Measurements from ENCODE around the gene AARS1. TPM values are rescaled to one million over a fixed set of nuclear protein-coding genes. Genes with fewer than 3 reads are reported as not detected.
"Not testable (repeated sequence)": the region's sequence is repeated elsewhere in the genome, so short reads cannot be mapped to it uniquely, and the experiment has no call there.

The AARS1 gene
- total RNA-seq, 1 donor from 2014 or later, result 106 TPM

DNA sequence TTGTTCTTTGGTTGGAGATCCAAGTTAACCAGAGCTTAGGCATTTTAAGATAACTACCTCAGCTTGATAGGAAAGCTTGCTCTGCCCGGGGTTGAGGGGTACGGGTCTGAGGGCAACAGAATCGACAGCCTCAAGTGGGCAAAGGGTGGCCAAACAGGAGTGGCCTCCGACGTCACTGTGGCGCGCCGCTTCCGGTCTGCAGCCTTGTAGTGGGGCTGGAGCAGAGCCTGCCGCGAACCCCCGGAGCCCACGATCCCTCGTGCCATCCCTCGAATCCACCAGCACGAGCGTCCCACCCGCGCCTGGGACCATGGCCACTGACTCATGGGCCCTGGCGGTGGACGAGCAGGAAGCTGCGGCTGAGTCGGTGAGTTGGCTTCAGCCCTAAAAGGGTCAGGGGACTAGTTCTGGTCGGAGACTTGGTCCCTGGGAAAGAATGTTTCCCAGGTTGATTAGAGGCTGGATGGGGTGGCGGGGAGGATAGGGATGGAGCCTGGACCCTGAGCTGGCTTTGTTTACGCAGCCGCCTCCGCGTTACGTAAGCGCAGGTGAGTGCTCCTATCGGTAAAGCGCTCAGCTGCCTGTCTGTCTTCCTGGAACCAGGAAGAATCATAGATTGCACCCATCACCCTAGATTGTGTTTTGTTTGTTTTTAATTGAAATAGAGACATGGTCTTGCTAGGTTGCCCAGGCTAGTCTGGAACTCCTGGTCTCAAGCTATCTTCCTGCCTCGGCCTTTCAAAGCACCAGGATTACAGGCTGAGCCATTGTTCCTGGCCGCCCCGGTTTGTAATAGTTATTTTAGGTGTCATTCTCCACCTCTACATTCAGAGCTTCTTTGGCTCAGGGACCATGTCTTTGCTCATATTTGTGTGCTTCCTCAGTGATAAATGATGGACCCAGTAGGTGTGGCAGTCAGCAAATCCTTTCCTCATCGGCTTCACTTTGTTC lies 10.0 kb upstream of the AARS1 start, which contains the start of gene DDX19B:
TSS of gene DDX19B (plus strand) at position 199 of the 951 bp plus-strand sequence. CDS start at position 311, 112 bp downstream.
- intact Hi-C loops (cut with micrococcal nuclease), result loop anchor here (1.0 kb wide), 1 partner anchor 47 kb away; the partner anchor contains the start of gene DDX19A
- Mint-ChIP-seq H3K9me3 (peaks cover 11% of the 10 kb centered on the region), H3K27me3 (ENCODE audit: low read depth) (no peaks in the 10 kb centered on the region), H3K4me1 (ENCODE audit: low read depth) (peaks cover 28% of the 10 kb centered on the region), H3K4me3 (ENCODE audit: low read depth) (peak within 1 kb of the TSS; percentile 87), H3K36me3 (ENCODE audit: low read depth) (peaks cover 30% of the 10 kb centered on the region), H3K27ac (peak within 1 kb of the TSS; percentile 95)
- peak; percentile 63 for DNase-seq (ENCODE audit: low spot score)

DNA sequence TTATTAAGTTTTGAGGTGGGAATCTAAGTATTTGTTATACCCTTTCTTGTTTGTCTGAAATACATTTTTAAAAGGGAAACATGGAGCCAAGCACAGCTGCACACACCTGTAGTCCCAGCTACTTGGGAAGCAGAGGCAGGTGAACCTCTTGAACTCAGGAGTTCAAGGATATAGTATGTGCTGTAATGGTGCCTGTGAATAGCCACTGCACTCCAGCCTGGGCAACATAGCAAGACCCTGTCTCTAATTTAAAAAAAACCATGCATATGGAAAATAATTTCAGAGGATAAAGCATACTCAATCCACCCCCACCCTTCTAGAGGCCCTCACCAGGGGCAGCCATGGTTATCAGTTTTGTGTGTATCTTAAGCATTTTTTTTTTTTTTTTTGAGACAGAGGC lies 6.3 kb upstream of the AARS1 start:
- Mint-ChIP-seq H3K9me3 (no peaks in the 10 kb centered on the region), H3K27ac (no peak overlapping the region), H3K4me1 (ENCODE audit: low read depth) (peaks cover 22% of the 10 kb centered on the region), H3K36me3 (ENCODE audit: low read depth) (peaks cover 7% of the 10 kb centered on the region), H3K27me3 (ENCODE audit: low read depth) (no peaks in the 10 kb centered on the region), H3K4me3 (ENCODE audit: low read depth) (no peak overlapping the region)
- intact Hi-C loops (cut with micrococcal nuclease), result no loop called here
- DNase-seq (ENCODE audit: low spot score), result no peak

DNA sequence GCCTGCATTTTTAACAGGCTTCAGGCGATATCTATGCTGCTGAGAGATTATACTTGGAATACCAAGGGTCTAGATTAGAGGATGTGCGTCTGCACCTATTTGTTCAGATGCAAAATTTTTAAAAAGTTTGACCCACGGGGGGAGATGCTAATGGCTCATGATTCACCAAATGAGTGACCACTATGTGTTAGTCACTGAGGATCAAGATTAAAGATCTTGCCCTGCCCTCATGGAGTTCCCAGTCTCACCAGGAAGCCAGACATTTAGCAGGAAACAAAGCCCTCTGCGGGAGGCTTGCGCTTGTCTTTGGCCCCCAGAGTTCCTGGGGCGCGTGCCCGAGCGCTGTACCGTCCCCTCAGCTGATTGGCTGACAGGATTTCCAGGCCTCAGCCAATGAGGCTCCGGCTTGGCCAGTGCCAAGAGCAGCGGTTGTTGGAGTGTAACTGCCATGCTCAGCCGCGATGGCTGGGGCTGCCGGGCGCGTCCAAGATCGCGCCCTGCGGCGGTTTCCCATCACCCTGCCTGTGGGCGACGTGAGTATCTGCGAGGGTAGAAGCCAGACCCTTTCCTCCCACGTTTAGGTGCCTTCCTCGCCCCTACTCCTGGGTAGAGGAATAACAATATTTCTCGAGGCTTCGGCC lies 5.2 kb upstream of the AARS1 start:
- Mint-ChIP-seq H3K36me3 (ENCODE audit: low read depth) (no peaks in the 10 kb centered on the region), H3K4me1 (ENCODE audit: low read depth) (peaks cover 18% of the 10 kb centered on the region), H3K27ac (no peak overlapping the region), H3K27me3 (ENCODE audit: low read depth) (no peaks in the 10 kb centered on the region), H3K9me3 (no peaks in the 10 kb centered on the region), H3K4me3 (ENCODE audit: low read depth) (no peak overlapping the region)
- intact Hi-C loops (cut with micrococcal nuclease), result no loop called here
- no peak for DNase-seq (ENCODE audit: low spot score)

DNA sequence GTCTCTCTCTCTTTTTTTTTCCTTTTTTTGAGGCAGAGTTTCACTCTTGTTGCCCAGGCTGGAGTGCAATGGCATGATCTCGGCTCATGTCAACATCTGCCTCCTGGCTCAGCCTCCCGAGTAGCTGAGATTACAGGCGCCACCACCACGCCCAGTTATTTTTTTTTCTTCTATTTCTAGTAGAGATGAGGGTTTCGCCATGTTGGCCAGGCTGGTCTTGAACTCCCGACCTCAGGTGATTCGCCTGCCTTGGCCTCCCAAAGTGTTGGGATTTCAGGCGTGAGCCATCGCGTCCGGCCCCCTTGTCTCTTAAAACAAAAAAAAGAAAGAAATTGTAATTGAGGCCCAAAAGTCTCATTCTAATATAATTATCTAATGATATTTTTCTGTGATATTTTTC lies 2.8 kb upstream of the AARS1 start:
- H3K36me3 Mint-ChIP-seq (ENCODE audit: low read depth); DNase-seq (ENCODE audit: low spot score); H3K9me3 Mint-ChIP-seq; H3K4me3 Mint-ChIP-seq (ENCODE audit: low read depth); H3K27ac Mint-ChIP-seq; H3K27me3 Mint-ChIP-seq (ENCODE audit: low read depth); intact Hi-C loops (cut with micrococcal nuclease): not testable (repeated sequence)
- peaks cover 13% of the 10 kb centered on the region for H3K4me1 Mint-ChIP-seq (ENCODE audit: low read depth)

DNA sequence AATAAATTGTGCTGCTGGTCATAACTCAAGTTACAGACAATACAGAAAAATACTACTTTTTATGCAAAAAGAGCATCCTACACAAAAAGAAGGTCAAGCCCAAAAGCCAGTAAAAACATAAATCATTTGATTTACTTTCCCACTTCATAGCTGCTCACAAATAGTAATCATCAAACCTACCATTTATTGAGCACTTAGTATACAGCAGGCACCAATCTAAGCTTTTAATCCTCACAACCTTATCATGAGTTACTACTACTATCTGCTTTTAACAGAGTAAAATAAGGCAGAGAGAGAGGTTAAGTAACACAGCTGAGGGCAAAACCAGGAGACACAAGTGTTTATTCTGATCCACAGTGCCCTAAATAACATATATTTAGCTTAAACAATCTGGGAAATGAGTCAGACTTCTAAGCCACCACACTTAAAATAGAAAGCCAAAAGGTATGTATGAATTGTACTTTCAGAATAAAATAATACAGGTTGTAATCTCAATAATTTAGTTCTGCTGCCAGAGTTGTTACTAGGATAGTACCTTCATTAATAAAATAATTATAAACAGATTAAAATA lies 1.7 kb upstream of the AARS1 start:
- Mint-ChIP-seq H3K4me1 (ENCODE audit: low read depth) (peaks cover 13% of the 10 kb centered on the region), H3K9me3 (no peaks in the 10 kb centered on the region), H3K27ac (peak overlapping the region; percentile 38), H3K36me3 (ENCODE audit: low read depth) (peaks cover 9% of the 10 kb centered on the region), H3K27me3 (ENCODE audit: low read depth) (no peaks in the 10 kb centered on the region), H3K4me3 (ENCODE audit: low read depth) (no peak overlapping the region)
- no peak for DNase-seq (ENCODE audit: low spot score)
- intact Hi-C loops (cut with micrococcal nuclease), result no loop called here

DNA sequence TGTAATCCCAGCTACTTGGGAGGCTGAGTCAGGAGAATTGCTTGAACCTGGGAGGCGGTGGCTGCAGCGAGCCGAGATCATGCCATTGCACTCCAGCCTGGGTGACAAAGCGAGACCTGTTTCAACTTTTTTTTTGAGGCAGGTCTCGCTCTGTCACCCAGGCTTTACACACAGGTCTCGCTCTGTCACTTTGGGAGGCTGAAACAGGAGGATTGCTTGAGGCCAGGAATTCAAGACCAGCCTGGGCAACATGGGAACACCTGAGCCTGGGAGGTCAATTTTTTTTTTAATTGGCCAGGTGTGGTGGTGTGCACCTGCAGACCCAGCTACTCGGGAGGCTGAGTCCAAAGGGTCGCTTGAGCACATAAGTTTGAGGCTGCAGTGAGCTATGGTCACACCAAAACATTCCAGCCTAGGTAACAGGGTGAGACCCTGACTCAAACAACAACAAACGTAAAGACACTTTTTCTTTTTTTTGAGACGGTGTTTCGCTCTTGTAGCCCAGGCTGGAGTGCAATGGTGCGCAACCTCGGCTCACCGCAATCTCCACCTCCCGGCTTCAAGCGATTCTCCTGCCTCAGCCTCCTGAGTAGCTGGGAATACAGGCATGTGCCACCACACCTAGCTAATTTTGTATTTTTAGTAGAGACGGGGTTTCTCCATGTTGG lies 1.9 kb downstream of the AARS1 start:
- Mint-ChIP-seq H3K4me1 (ENCODE audit: low read depth) (peaks cover 26% of the 10 kb centered on the region), H3K4me3 (ENCODE audit: low read depth) (peak overlapping the region; percentile 97), H3K36me3 (ENCODE audit: low read depth) (peaks cover 36% of the 10 kb centered on the region), H3K27ac (peak overlapping the region; percentile 65)
- DNase-seq (ENCODE audit: low spot score); intact Hi-C loops (cut with micrococcal nuclease); H3K9me3 Mint-ChIP-seq; H3K27me3 Mint-ChIP-seq (ENCODE audit: low read depth): not testable (repeated sequence)

DNA sequence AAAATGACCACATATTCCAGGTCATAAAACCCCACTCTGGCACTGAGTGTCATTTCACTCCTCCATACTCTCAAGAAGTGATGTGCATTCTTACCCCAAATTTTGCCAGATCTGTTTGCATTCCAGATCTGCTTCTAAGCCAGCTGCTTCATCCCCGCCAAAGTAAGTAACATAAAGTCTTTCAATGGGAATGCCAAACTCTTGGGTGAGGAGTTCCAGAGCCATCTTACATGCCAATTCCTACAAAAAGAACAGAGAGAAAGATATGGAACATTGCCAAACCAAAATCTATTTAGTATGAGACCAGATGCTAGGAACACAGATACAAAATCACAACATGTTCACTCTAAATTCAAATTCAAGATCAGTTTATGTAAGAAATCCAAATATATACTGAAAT lies 12.9 kb downstream of the AARS1 start:
- intact Hi-C loops (cut with micrococcal nuclease), result no loop called here
- DNase-seq (ENCODE audit: low spot score), result no peak
- H3K27me3 Mint-ChIP-seq (ENCODE audit: low read depth), result no peaks in the 10 kb centered on the region
- H3K4me3 Mint-ChIP-seq (ENCODE audit: low read depth), result no peak overlapping the region
- peaks cover 1% of the 10 kb centered on the region for H3K4me1 Mint-ChIP-seq (ENCODE audit: low read depth)
- H3K36me3 Mint-ChIP-seq (ENCODE audit: low read depth), result peaks cover 66% of the 10 kb centered on the region
- H3K9me3 Mint-ChIP-seq, result no peaks in the 10 kb centered on the region
- no peak overlapping the region for H3K27ac Mint-ChIP-seq

DNA sequence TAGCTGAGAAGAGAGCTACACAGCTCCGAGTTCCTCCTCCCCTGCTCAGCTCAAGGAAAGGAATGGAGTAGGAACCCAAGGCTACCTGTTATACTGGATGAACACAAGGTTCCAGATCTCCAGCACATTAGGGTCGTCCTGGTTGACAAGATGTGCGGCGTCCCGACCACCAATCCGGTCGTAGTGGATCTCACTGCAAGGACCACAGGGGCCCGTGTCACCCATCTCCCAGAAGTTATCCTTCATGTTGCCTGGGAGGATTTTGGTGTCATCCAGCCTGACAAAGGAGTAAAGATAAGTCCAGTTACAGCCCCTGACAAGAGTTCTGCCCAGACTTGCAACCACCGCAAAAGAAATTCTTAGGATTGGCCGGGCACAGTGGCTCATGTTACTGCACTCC lies 17.6 kb downstream of the AARS1 start:
- Mint-ChIP-seq H3K4me1 (ENCODE audit: low read depth) (no peaks in the 10 kb centered on the region), H3K36me3 (ENCODE audit: low read depth) (peaks cover 70% of the 10 kb centered on the region), H3K9me3 (no peaks in the 10 kb centered on the region), H3K27me3 (ENCODE audit: low read depth) (no peaks in the 10 kb centered on the region), H3K4me3 (ENCODE audit: low read depth) (no peak overlapping the region), H3K27ac (no peak overlapping the region)
- DNase-seq (ENCODE audit: low spot score), result no peak
- intact Hi-C loops (cut with micrococcal nuclease), result no loop called here

DNA sequence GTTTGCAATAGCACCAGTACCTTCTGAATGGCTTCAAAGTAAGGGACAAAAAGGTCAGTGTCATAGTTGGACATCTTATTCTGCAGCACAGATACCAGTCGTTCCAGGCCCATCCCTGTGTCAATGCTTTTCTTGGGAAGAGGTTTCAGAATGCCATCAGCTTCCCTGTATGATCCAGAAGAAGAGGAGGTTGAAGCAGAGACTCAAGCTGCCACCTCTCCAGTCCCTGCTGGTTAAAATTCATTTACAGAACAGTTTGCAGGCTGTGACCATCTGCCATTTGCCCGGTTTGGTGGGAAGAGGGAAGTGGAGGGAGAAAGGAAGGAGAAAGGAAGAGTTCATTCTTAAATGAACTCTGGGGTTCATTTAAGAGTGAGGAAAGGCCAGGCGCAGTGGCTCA lies 19.1 kb downstream of the AARS1 start:
- no peak overlapping the region for H3K4me3 Mint-ChIP-seq (ENCODE audit: low read depth)

DNA sequence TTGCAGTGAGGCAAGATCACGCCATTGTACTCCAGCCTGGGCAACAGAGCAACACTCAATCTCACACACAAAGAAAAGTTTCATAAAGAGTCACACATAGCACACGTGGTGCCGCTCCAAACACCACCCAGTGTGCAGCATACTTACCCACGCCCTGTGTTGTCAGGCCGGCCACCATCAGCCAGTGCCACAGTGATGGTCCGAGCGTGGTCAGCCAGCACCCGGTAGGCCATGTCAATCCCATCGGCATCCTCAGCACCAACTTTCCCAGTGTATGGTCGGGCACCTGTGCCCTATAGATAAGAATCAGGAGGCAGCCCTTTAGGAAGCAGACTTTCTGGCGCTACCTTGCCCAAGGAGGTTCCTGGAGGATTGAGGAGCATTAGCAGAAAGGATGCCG lies 19.8 kb downstream of the AARS1 start:
- DNase-seq (ENCODE audit: low spot score), result no peak
- H3K27ac Mint-ChIP-seq, result no peak overlapping the region
- no peak overlapping the region for H3K4me3 Mint-ChIP-seq (ENCODE audit: low read depth)
- H3K4me1 Mint-ChIP-seq (ENCODE audit: low read depth), result no peaks in the 10 kb centered on the region
- intact Hi-C loops (cut with micrococcal nuclease), result no loop called here
- H3K9me3 Mint-ChIP-seq, result no peaks in the 10 kb centered on the region
- peaks cover 72% of the 10 kb centered on the region for H3K36me3 Mint-ChIP-seq (ENCODE audit: low read depth)
- H3K27me3 Mint-ChIP-seq (ENCODE audit: low read depth), result no peaks in the 10 kb centered on the region

More for the DNA sequence above, 19.1 kb downstream of the AARS1 start:
- Mint-ChIP-seq H3K36me3 (ENCODE audit: low read depth) (peaks cover 72% of the 10 kb centered on the region), H3K27me3 (ENCODE audit: low read depth) (no peaks in the 10 kb centered on the region), H3K27ac (no peak overlapping the region), H3K4me1 (ENCODE audit: low read depth) (no peaks in the 10 kb centered on the region), H3K9me3 (no peaks in the 10 kb centered on the region)
- no peak for DNase-seq (ENCODE audit: low spot score)
- intact Hi-C loops (cut with micrococcal nuclease), result no loop called here

DNA sequence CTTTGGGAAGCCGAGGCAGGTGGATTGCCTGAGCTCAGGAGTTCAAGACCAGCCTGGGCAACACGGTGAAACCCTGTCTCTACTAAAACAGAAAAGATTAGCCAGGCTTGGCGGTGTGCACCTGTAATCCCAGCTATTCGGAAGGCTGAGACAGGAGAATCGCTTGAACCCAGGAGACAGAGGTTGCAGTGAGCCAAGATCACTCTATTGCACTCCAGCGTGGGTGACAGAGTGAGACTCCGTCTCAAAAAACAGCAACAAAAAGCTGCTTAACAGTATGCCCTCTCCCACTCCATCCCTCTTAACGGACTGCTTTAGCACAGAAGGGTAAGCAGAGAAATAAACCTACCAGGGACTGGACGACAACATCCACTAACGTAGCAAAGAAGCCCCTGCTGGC lies 21.4 kb downstream of the AARS1 start:
- H3K27ac Mint-ChIP-seq; H3K27me3 Mint-ChIP-seq (ENCODE audit: low read depth); H3K4me3 Mint-ChIP-seq (ENCODE audit: low read depth); intact Hi-C loops (cut with micrococcal nuclease); H3K4me1 Mint-ChIP-seq (ENCODE audit: low read depth); H3K9me3 Mint-ChIP-seq; DNase-seq (ENCODE audit: low spot score): not testable (repeated sequence)
- peaks cover 71% of the 10 kb centered on the region for H3K36me3 Mint-ChIP-seq (ENCODE audit: low read depth)

DNA sequence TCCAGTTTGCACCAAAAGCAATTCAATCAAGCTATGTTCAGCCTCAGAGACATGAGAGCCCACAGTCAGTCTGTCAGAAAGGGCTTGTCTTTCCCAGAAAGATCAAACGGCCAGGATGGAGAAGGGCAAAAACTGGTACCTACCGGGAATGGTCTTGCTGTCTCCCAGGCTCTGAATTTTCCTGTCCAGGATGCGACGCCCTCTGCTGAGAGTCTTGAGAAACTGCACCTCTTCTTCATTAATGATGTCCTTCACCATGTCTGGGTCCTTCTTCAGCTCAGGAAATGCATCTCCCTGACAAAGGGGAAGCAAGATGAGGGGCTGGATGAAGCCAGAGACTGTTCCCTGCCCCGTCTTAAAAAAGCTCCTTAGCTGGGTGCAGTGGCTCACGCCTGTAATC lies 21.8 kb downstream of the AARS1 start:
- Mint-ChIP-seq H3K4me1 (ENCODE audit: low read depth) (no peaks in the 10 kb centered on the region), H3K4me3 (ENCODE audit: low read depth) (no peak overlapping the region), H3K9me3 (no peaks in the 10 kb centered on the region), H3K36me3 (ENCODE audit: low read depth) (peaks cover 69% of the 10 kb centered on the region), H3K27ac (no peak overlapping the region), H3K27me3 (ENCODE audit: low read depth) (no peaks in the 10 kb centered on the region)
- intact Hi-C loops (cut with micrococcal nuclease), result no loop called here
- DNase-seq (ENCODE audit: low spot score), result no peak

All from activated T-helper 2 cell treated with anti-CD3 and anti-CD28 coated beads, Interferon-gamma antibody, Interleukin-2, Interleukin-4, amounts not matched to agents 10 μg/mL and 5 μg/mL and 100 μg/mL, durations not matched to agents 14 hours and 24 hours and 36 hours (primary cell).